ENCODE measurements around the gene FUT4.
"Not testable (repeated sequence)": the region's sequence is repeated elsewhere in the genome, so short reads cannot be mapped to it uniquely, and the experiment has no call there.

FUT4 gene

GRCh38 chr11:94568200-94568599 is 24.5 kb downstream of the FUT4 start:
- no peak for DNase-seq

GRCh38 chr11:94568717-94569116 is 25.0 kb downstream of the FUT4 start:
- no peak for DNase-seq

GRCh38 chr11:94572975-94573374 is 29.3 kb downstream of the FUT4 start:
- DNase-seq, result not testable (repeated sequence)

GRCh38 chr11:94574193-94574961 is 30.7 kb downstream of the FUT4 start:
- DNase-seq, result no peak

GRCh38 chr11:94576306-94576705 is 32.6 kb downstream of the FUT4 start:
- DNase-seq, result no peak

GRCh38 chr11:94577841-94578240 is 34.1 kb downstream of the FUT4 start:
- no peak for DNase-seq

GRCh38 chr11:94581926-94582325 is 38.2 kb downstream of the FUT4 start:
- DNase-seq, result no peak

GRCh38 chr11:94583213-94583865 is 39.6 kb downstream of the FUT4 start:
- DNase-seq, result no peak

GRCh38 chr11:94583866-94584500 is 40.3 kb downstream of the FUT4 start:
- DNase-seq, result no peak

GRCh38 chr11:94584978-94585377 is 41.3 kb downstream of the FUT4 start:
- no peak for DNase-seq

GRCh38 chr11:94585399-94585798 is 41.7 kb downstream of the FUT4 start:
- DNase-seq, result no peak

- no peak for DNase-seq
These were observed 42.8 kb downstream of the FUT4 start for GRCh38 chr11:94586546-94586945.

- no peak for DNase-seq
These were observed 43.3 kb downstream of the FUT4 start for GRCh38 chr11:94586978-94587377.

GRCh38 chr11:94588366-94588942 is 44.7 kb downstream of the FUT4 start:
- DNase-seq, result no peak

GRCh38 chr11:94590352-94591041 is 46.8 kb downstream of the FUT4 start:
- no peak for DNase-seq

- DNase-seq, result no peak
These were observed 49.3 kb downstream of the FUT4 start for GRCh38 chr11:94593030-94593429.

GRCh38 chr11:94595076-94595475 is 51.4 kb downstream of the FUT4 start:
- no peak for DNase-seq

GRCh38 chr11:94597896-94598295 is 54.2 kb downstream of the FUT4 start:
- DNase-seq, result no peak

Measured in activated CD4-positive, alpha-beta T cell treated with anti-CD3 and anti-CD28 coated beads for 48 hours (primary cell).